HCT116 (cell line): ENCODE results near the gene TMCC1. TPM values are rescaled to one million over a fixed set of nuclear protein-coding genes. Genes with fewer than 3 reads are reported as not detected.
"Not testable (repeated sequence)": the region's sequence is repeated elsewhere in the genome, so short reads cannot be mapped to it uniquely, and the experiment has no call there.

ENCODE experiments used
- ATAC-seq: fragments of 200-7000 bp; cut with Tn5 transposase; 2 replicates; pipeline ENCODE4 v1.9.1; 2020; ENCODE audit warnings: mild to moderate bottlenecking, moderate library complexity
- BruUV-seq: library from RNA; stranded (reverse); fragments of 400-500 nt; replicated peaks from 2 replicates; lab custom pipeline; 2021; lab: Mats Ljungman, UMichigan
- CTCF ChIA-PET: fragments of 300-600 bp; sonication (Branson Sonifier 250); formaldehyde crosslinking; loops from one replicate; lab custom pipeline; 2021; ENCODE audit warnings: antibody characterized with exemption; lab: Charles Lee
- POLR2A ChIA-PET: fragments of 300-600, 350-600 bp; sonication (Branson Sonifier 250); formaldehyde crosslinking; loops from one replicate; lab custom pipeline; 2021; ENCODE audit warnings: antibody characterized with exemption; lab: Charles Lee
- RAD21 ChIA-PET, 2 experiments: fragments of 300-600 bp; sonication (Branson Sonifier 250); formaldehyde crosslinking; loops; one replicate each; lab custom pipeline; 2023; ENCODE audit warnings: low total read pairs in 2 of 2; ENCODE audit not compliant: uncharacterized antibody in 2 of 2, unreplicated experiment in 2 of 2, low non-redundant PET in 1 of 2; lab: Charles Lee
- DNase-seq: peaks from one replicate; pipeline ENCODE4 v3.0.0-alpha.2; 2010; ENCODE audit warnings: low read depth, low spot score
- H2AFZ ChIP-seq: fragments of 200-600 bp; shearing (Covaris generic), sonication (generic); 2 replicates; pipeline ENCODE4 v1.6.1; 2017; ENCODE audit warnings: low read depth, mixed run types, mixed read lengths, antibody characterized with exemption, low read length; ENCODE audit not compliant: poor library complexity, severe bottlenecking
- H3K27ac ChIP-seq: 2 replicates; pipeline ENCODE4 v1.5.1; 2012; ENCODE audit warnings: low read depth, low read length
- H3K27me3 ChIP-seq: fragments of 200-600 bp; sonication (generic); 2 replicates; pipeline ENCODE4 v1.6.1; 2016; ENCODE audit warnings: mixed run types, low read length, mixed read lengths; ENCODE audit not compliant: insufficient read depth
- H3K36me3 ChIP-seq, 2 experiments: fragments of 200-500 bp in 1 of 2; fragments of 200-600 bp in 1 of 2; sonication (Bioruptor generic) in 1 of 2; sonication (generic) in 1 of 2; 2 replicates each; pipeline versions ENCODE4 v1.5.1 to v1.6.1; 2014 to 2016; ENCODE audit warnings: low read length in 2 of 2, inconsistent platforms in 1 of 2, mixed read lengths in 1 of 2, mixed run types in 1 of 2; ENCODE audit not compliant: insufficient read depth in 2 of 2, control insufficient read depth in 1 of 2
- H3K4me1 ChIP-seq, 2 experiments: fragments of 200-600 bp in 1 of 2; sonication (generic) in 1 of 2; 2 replicates each; pipeline versions ENCODE4 v1.5.1 to v1.6.1; 2012 to 2017; ENCODE audit warnings: low read length in 2 of 2, inconsistent platforms in 1 of 2, mild to moderate bottlenecking in 1 of 2, mixed read lengths in 1 of 2, mixed run types in 1 of 2, moderate library complexity in 1 of 2; ENCODE audit not compliant: insufficient read depth in 2 of 2, control insufficient read depth in 1 of 2
- H3K4me2 ChIP-seq: fragments of 200-600 bp; sonication (generic); 2 replicates; pipeline ENCODE4 v1.6.1; 2017; ENCODE audit warnings: mixed run types, low read length, mixed read lengths
- H3K4me3 ChIP-seq, 2 experiments: fragments of 200-600 bp in 1 of 2; sonication (generic) in 1 of 2; replicated peaks in 1 of 2; 2 replicates each; pipeline ENCODE4 v1.5.1; 2011 to 2016; ENCODE audit warnings: low read length in 2 of 2, control low read depth in 1 of 2, low read depth in 1 of 2, mild to moderate bottlenecking in 1 of 2, mixed read lengths in 1 of 2, mixed run types in 1 of 2
- H3K79me2 ChIP-seq: fragments of 200-600 bp; sonication (generic); 2 replicates; pipeline ENCODE4 v1.6.1; 2017; ENCODE audit warnings: mild to moderate bottlenecking, mixed run types, low read length, moderate library complexity, mixed read lengths; ENCODE audit not compliant: insufficient read depth
- H3K9ac ChIP-seq: fragments of 200-600 bp; sonication (generic); 2 replicates; pipeline ENCODE4 v1.6.1; 2016; ENCODE audit warnings: low read length, mixed read lengths
- H3K9me2 ChIP-seq: fragments of 200-600 bp; sonication (generic), shearing (Covaris generic); 2 replicates; pipeline ENCODE4 v1.6.1; 2017; ENCODE audit warnings: mixed run types, mild to moderate bottlenecking, moderate library complexity; ENCODE audit not compliant: insufficient read depth
- H3K9me3 ChIP-seq, 2 experiments: fragments of 200-500 bp in 1 of 2; fragments of 200-600 bp in 1 of 2; sonication (Bioruptor generic) in 1 of 2; sonication (generic) in 1 of 2; 2 replicates each; pipeline ENCODE4 v1.6.1; 2014 to 2017; ENCODE audit warnings: low read length in 2 of 2, mixed read lengths in 2 of 2, inconsistent platforms in 1 of 2, low read depth in 1 of 2, mild to moderate bottlenecking in 1 of 2, mixed run types in 1 of 2, moderate library complexity in 1 of 2; ENCODE audit not compliant: control insufficient read depth in 1 of 2, insufficient read depth in 1 of 2
- H4K20me1 ChIP-seq: fragments of 200-600 bp; sonication (generic), shearing (Covaris generic); 2 replicates; pipeline ENCODE4 v1.6.1; 2017; ENCODE audit warnings: mixed run types, mild to moderate bottlenecking, moderate library complexity; ENCODE audit not compliant: insufficient read depth
- CEBPB ChIP-seq: IDR thresholded peaks from 2 replicates; pipeline ENCODE4 v1.6.1; 2012; ENCODE audit warnings: low read depth
- ELF1 ChIP-seq: IDR thresholded peaks from 2 replicates; pipeline ENCODE4 v1.6.1; 2012; ENCODE audit warnings: low read depth, borderline replicate concordance
- EZH2phosphoT487 ChIP-seq: fragments of 200-600 bp; IDR thresholded peaks from 2 replicates; pipeline ENCODE4 v1.6.1; 2018; ENCODE audit warnings: antibody characterized with exemption, borderline replicate concordance
- MAX ChIP-seq: IDR thresholded peaks from 2 replicates; pipeline ENCODE4 v1.6.1; 2012
- POLR2AphosphoS5 ChIP-seq: IDR thresholded peaks from 2 replicates; pipeline ENCODE4 v1.6.1; 2011; ENCODE audit warnings: mild to moderate bottlenecking, low read depth, low read length, moderate library complexity
- SRF ChIP-seq: IDR thresholded peaks from 2 replicates; pipeline ENCODE4 v1.6.1; 2012; ENCODE audit warnings: low read depth
- TCF7L2 ChIP-seq: IDR thresholded peaks from 2 replicates; pipeline ENCODE4 v1.7.0; 2011; ENCODE audit warnings: borderline replicate concordance, inconsistent platforms; ENCODE audit not compliant: insufficient read depth, insufficient read length; ENCODE audit errors: extremely low read depth
- YY1 ChIP-seq: IDR thresholded peaks from 2 replicates; pipeline ENCODE4 v1.6.1; 2011; ENCODE audit warnings: low read length, low read depth, moderate library complexity, mild to moderate bottlenecking; ENCODE audit not compliant: insufficient replicate concordance; ENCODE audit errors: extremely low read depth
- ZBTB33 ChIP-seq: IDR thresholded peaks from 2 replicates; pipeline ENCODE4 v1.6.1; 2011; ENCODE audit warnings: mild to moderate bottlenecking, low read length, moderate library complexity; ENCODE audit not compliant: insufficient replicate concordance; ENCODE audit errors: extremely low read depth
- ZFX ChIP-seq: fragments of 450-650 bp; IDR thresholded peaks from 2 replicates; pipeline ENCODE4 v1.6.1; 2017
- intact Hi-C: fragments of 100-400 bp; cut with micrococcal nuclease; formaldehyde crosslinking; loops from 2 replicates; pipeline ENCODE4 v1.10.0; 2022
- total RNA-seq: library from RNA; stranded (reverse); gene quantifications from one replicate; pipeline ENCODE4 v1.2.1, GENCODE V29; 2021; ENCODE audit not compliant: unreplicated experiment

The TMCC1 gene
- total RNA-seq, 1 experiment from 2014 or later: 32.5 TPM

- no peaks in the 10 kb centered on the region for H3K27me3 ChIP-seq
- H4K20me1 ChIP-seq: no peaks in the 10 kb centered on the region
- no peaks in the 10 kb centered on the region for H3K36me3 ChIP-seq
- H3K9me2 ChIP-seq: no peaks in the 10 kb centered on the region
- intact Hi-C loops: no loop called here
- no peaks in the 10 kb centered on the region for H3K9me3 ChIP-seq
- no TSS peak for BruUV-seq
- no peak for TF ChIP-seq ZBTB33
- RAD21 ChIA-PET: no interaction called here
- CTCF ChIA-PET: no interaction called here
- H2AFZ ChIP-seq: no peak overlapping the region
- H3K4me3 ChIP-seq: no peak overlapping the region
- H3K27ac ChIP-seq: no peak overlapping the region
- no peak overlapping the region for H3K4me2 ChIP-seq
- POLR2A ChIA-PET: no interaction called here
- peaks cover 8 to 13% of the 10 kb centered on the region in 2 experiments for H3K4me1 ChIP-seq
- no peak for DNase-seq
- no peak for ATAC-seq
- no peak overlapping the region for H3K9ac ChIP-seq
- H3K79me2 ChIP-seq: no peaks in the 10 kb centered on the region
Observed at GRCh38 chr3:129645286-129645685, 248.2 kb downstream of the TMCC1 start.

GRCh38 chr3:129644836-129645235 is 248.7 kb downstream of the TMCC1 start:
- H3K36me3 ChIP-seq: no peaks in the 10 kb centered on the region
- H3K27ac ChIP-seq: no peak overlapping the region
- intact Hi-C loops: no loop called here
- no peaks in the 10 kb centered on the region for H3K9me3 ChIP-seq
- H3K4me1 ChIP-seq: peaks cover 4 to 8% of the 10 kb centered on the region in 2 experiments
- ATAC-seq: no peak
- POLR2A ChIA-PET: no interaction called here
- H2AFZ ChIP-seq: no peak overlapping the region
- H3K27me3 ChIP-seq: no peaks in the 10 kb centered on the region
- H3K9me2 ChIP-seq: no peaks in the 10 kb centered on the region
- no peaks in the 10 kb centered on the region for H3K79me2 ChIP-seq
- no peak for TF ChIP-seq ELF1
- no peak for TF ChIP-seq MAX
- TF ChIP-seq SRF: no peak
- no peak for TF ChIP-seq YY1
- TF ChIP-seq TCF7L2: no peak
- no peak for TF ChIP-seq ZFX
- TF ChIP-seq POLR2AphosphoS5: no peak
- TF ChIP-seq EZH2phosphoT487: no peak
- no peak for TF ChIP-seq CEBPB
- no peak for DNase-seq
- CTCF ChIA-PET: no interaction called here
- RAD21 ChIA-PET: no interaction called here
- no TSS peak for BruUV-seq
- H3K4me2 ChIP-seq: no peak overlapping the region
- H4K20me1 ChIP-seq: no peaks in the 10 kb centered on the region
- H3K9ac ChIP-seq: no peak overlapping the region
- no peak overlapping the region for H3K4me3 ChIP-seq

GRCh38 chr3:129641567-129642260 is 251.8 kb downstream of the TMCC1 start:
- H3K4me2 ChIP-seq, H3K27me3 ChIP-seq, H3K79me2 ChIP-seq, H3K27ac ChIP-seq, H3K9me3 ChIP-seq, RAD21 ChIA-PET, BruUV-seq, DNase-seq, H3K9me2 ChIP-seq, intact Hi-C loops, POLR2A ChIA-PET, H3K9ac ChIP-seq, ATAC-seq, H2AFZ ChIP-seq, H3K4me1 ChIP-seq, H3K36me3 ChIP-seq, CTCF ChIA-PET, H3K4me3 ChIP-seq, H4K20me1 ChIP-seq: not testable (repeated sequence)
